ENCODE data around the gene CELSR2.

CELSR2 gene

DNA sequence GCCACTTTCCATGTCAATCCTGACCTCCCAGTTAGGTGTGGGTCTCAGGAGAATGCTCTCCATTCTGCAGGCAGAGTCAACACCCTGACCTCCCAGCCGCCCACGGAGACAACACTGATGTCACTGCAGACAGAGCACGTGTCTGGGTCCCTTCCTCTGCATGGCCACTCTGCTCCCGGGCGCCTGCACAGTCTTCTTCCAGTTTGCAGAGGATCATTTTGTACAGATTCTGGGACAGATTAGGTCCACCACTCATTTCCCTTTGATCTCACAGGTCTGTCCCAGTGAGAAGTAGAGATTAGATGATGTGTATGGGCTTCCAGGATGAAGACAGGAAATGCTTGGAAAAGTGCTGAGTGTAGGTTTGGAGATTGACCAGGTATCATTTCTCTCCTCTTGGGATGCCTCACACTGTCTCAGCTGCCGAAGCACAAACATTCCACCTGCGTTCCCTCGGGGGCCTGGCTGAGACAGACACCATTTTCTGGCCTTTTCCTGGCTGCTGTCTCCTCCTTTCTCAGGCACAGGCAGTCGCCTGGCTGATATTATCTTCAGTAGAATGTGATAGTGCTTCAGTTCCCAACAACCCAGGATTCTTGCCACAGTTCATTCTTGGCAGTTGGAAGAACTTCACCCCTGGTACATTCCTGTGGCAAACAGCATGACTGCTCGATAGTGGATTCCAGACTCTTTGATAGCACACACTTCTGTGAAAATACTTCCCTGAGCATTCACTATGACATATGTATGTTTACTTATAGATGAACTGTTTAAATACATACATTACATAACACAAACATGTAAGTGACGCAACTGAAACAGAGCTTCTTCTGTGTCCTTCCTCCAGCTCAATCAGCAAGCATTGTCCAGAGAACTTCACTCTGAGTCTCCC lies 49.6 kb downstream of the CELSR2 start:
- no peaks in the 10 kb centered on the region for H3K36me3 ChIP-seq (ENCODE audit: insufficient read depth, low read length)
- H3K9ac ChIP-seq (ENCODE audit: low read depth, low read length) = no peak overlapping the region
- H2AFZ ChIP-seq (ENCODE audit: low read depth, low read length) = no peak overlapping the region
- no peaks in the 10 kb centered on the region for H3K9me3 ChIP-seq (ENCODE audit: insufficient read depth, low read length, severe bottlenecking)
- no peaks in the 10 kb centered on the region for H3K27me3 ChIP-seq (ENCODE audit: insufficient read depth, low read length, poor library complexity)
- DNase-seq (no peak), ATAC-seq (ENCODE audit: insufficient read depth, low read depth) (no peak)
- H3K79me2 ChIP-seq (ENCODE audit: insufficient read depth, low read length) = no peaks in the 10 kb centered on the region
- no peak overlapping the region for H3K4me2 ChIP-seq (ENCODE audit: insufficient read depth, low read length)
- no peak overlapping the region for H3K27ac ChIP-seq (ENCODE audit: low read length)
- no peaks in the 10 kb centered on the region for H3K4me1 ChIP-seq (ENCODE audit: insufficient read depth, low read length)
- TF ChIP-seq EZH2 (IDR thresholded peaks at IDR 0.05; ENCODE audit: borderline replicate concordance, low read depth, low read length, severe bottlenecking) = no peak
- TF ChIP-seq, protein P1, sequence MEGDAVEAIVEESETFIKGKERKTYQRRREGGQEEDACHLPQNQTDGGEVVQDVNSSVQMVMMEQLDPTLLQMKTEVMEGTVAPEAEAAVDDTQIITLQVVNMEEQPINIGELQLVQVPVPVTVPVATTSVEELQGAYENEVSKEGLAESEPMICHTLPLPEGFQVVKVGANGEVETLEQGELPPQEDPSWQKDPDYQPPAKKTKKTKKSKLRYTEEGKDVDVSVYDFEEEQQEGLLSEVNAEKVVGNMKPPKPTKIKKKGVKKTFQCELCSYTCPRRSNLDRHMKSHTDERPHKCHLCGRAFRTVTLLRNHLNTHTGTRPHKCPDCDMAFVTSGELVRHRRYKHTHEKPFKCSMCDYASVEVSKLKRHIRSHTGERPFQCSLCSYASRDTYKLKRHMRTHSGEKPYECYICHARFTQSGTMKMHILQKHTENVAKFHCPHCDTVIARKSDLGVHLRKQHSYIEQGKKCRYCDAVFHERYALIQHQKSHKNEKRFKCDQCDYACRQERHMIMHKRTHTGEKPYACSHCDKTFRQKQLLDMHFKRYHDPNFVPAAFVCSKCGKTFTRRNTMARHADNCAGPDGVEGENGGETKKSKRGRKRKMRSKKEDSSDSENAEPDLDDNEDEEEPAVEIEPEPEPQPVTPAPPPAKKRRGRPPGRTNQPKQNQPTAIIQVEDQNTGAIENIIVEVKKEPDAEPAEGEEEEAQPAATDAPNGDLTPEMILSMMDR (IDR thresholded peaks at IDR 0.05; ENCODE audit: borderline replicate concordance, extremely low read depth, low read length, poor library complexity, severe bottlenecking) = no peak
- H3K4me3 ChIP-seq (ENCODE audit: low read depth in 1 of 2, low read length in 2 of 2) = no peak overlapping the region
- no peaks in the 10 kb centered on the region for H4K20me1 ChIP-seq (ENCODE audit: insufficient read depth, low read length)

DNA sequence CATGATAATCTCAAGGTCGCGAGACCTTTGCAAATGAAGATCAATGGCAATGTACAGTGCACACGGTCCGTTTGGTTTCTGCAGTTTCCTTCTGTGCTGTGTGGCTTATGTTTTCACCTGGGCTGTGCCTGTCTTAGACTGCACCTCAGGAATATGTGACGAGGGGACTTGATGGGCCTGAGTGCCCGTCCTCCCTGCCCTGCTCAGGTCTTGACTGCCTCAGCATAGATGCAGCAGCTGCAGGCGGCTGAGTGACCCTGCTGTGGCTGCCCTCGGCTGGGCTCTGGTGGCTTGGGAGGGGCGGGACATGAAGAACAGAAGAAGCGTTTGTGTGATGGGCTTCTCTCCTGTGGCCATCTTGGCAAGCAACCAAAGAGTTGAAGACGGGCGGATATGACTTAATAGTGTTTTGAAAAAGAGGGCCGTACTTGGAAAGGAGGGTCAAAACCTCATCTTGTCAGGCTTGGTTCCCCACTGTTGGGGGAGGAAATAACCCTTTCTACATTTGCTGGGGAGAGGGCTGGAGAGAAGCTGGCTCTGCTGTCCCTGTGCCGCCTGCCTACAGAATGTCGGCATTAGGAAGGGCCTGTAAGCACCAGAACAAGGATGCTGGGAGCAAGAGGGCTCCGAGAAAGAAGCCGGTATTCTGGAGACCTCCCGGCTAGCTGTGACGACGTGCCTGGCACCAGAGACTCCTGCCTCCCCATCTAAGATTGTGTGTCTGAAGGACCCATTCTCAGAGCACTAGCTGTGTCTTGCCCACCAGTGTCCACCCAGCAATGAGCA lies 50.4 kb downstream of the CELSR2 start:
- no peaks in the 10 kb centered on the region for H3K4me1 ChIP-seq (ENCODE audit: insufficient read depth, low read length)
- no peak overlapping the region for H3K27ac ChIP-seq (ENCODE audit: low read length)
- no peak overlapping the region for H3K4me2 ChIP-seq (ENCODE audit: insufficient read depth, low read length)
- no peaks in the 10 kb centered on the region for H4K20me1 ChIP-seq (ENCODE audit: insufficient read depth, low read length)
- ATAC-seq (ENCODE audit: insufficient read depth, low read depth) = no peak
- no peak overlapping the region for H3K9ac ChIP-seq (ENCODE audit: low read depth, low read length)
- no peaks in the 10 kb centered on the region for H3K36me3 ChIP-seq (ENCODE audit: insufficient read depth, low read length)
- H3K27me3 ChIP-seq (ENCODE audit: insufficient read depth, low read length, poor library complexity) = no peaks in the 10 kb centered on the region
- TF ChIP-seq, protein P1 (IDR thresholded peaks at IDR 0.05; ENCODE audit: borderline replicate concordance, extremely low read depth, low read length, poor library complexity, severe bottlenecking) = no peak
- TF ChIP-seq EZH2 (IDR thresholded peaks at IDR 0.05; ENCODE audit: borderline replicate concordance, low read depth, low read length, severe bottlenecking) = no peak
- H3K4me3 ChIP-seq (ENCODE audit: low read depth in 1 of 2, low read length in 2 of 2) = no peak overlapping the region
- no peaks in the 10 kb centered on the region for H3K9me3 ChIP-seq (ENCODE audit: insufficient read depth, low read length, severe bottlenecking)
- DNase-seq = no peak
- H2AFZ ChIP-seq (ENCODE audit: low read depth, low read length) = no peak overlapping the region
- no peaks in the 10 kb centered on the region for H3K79me2 ChIP-seq (ENCODE audit: insufficient read depth, low read length)

DNA sequence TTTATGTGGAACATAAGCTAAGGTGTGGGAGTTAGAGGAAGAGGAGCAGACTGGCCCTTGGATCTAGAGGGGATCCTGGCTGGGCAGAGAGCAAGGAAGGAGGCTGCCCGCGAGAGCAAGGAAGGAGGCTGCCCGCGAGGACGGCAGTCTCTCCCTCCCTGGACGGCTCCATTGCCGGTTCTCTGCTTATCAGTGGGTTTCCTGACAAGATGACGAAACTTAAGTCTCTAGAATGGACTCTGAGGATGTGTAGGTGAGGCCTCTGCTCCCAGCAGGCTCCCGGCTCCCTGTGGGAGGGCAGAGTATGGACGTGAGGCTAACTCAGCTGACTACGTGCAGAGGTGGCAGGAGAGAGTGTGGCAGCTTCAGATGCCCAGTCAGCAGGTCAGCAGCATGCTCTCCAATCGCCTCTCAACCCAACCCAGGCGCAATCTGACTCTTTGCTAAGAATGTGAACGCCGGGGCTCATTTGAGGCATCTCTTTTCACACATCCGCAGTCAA lies 51.4 kb downstream of the CELSR2 start:
- Histone ChIP-seq H3K27me3 (ENCODE audit: insufficient read depth, low read length, poor library complexity) (no peaks in the 10 kb centered on the region), H3K4me3 (ENCODE audit: low read depth in 1 of 2, low read length in 2 of 2) (no peak overlapping the region), H3K4me2 (ENCODE audit: insufficient read depth, low read length) (no peak overlapping the region), H3K9me3 (ENCODE audit: insufficient read depth, low read length, severe bottlenecking) (no peaks in the 10 kb centered on the region), H4K20me1 (ENCODE audit: insufficient read depth, low read length) (no peaks in the 10 kb centered on the region), H3K4me1 (ENCODE audit: insufficient read depth, low read length) (no peaks in the 10 kb centered on the region), H2AFZ (ENCODE audit: low read depth, low read length) (no peak overlapping the region), H3K9ac (ENCODE audit: low read depth, low read length) (no peak overlapping the region), H3K36me3 (ENCODE audit: insufficient read depth, low read length) (no peaks in the 10 kb centered on the region), H3K79me2 (ENCODE audit: insufficient read depth, low read length) (no peaks in the 10 kb centered on the region), H3K27ac (ENCODE audit: low read length) (no peak overlapping the region)
- DNase-seq (no peak), ATAC-seq (ENCODE audit: insufficient read depth, low read depth) (no peak)
- TF ChIP-seq EZH2 (IDR thresholded peaks at IDR 0.05; ENCODE audit: borderline replicate concordance, low read depth, low read length, severe bottlenecking) = no peak
- TF ChIP-seq, protein P1 (IDR thresholded peaks at IDR 0.05; ENCODE audit: borderline replicate concordance, extremely low read depth, low read length, poor library complexity, severe bottlenecking) = no peak

Measured in DND-41 (cell line).